Gastroesophageal sphincter (tissue), 3 donors: ENCODE measurements around the gene HMOX2.

Experiments
- CTCF ChIP-seq, 4 experiments: fragments of 200-600 bp in 2 of 4; fragments of 450-650 bp in 2 of 4; sonication (generic) in 1 of 4; IDR thresholded peaks; one replicate each; pipeline ENCODE4 v1.5.1; 2017 to 2019; ENCODE audit warnings: antibody characterized with exemption in 4 of 4, mild to moderate bottlenecking in 2 of 4, moderate library complexity in 2 of 4
- EP300 ChIP-seq: sonication (generic); formaldehyde crosslinking; IDR thresholded peaks from one replicate; pipeline ENCODE4 v1.6.1; 2017; ENCODE audit warnings: antibody characterized with exemption, mild to moderate bottlenecking
- POLR2AphosphoS5 ChIP-seq: sonication (generic); formaldehyde crosslinking; IDR thresholded peaks from one replicate; pipeline ENCODE4 v1.6.1; 2017; ENCODE audit warnings: antibody characterized with exemption

- TF ChIP-seq CTCF (IDR thresholded peaks at IDR 0.05): no peak
- TF ChIP-seq POLR2AphosphoS5: peak; percentile 83
- TF ChIP-seq EP300: no peak
Measured at GRCh38 chr16:4500272-4500671, 24.1 kb downstream of the HMOX2 start.
